Stimulated activated CD8-positive, alpha-beta memory T cell treated with anti-CD3 and anti-CD28 coated beads, Interleukin-15, amount 100 ng/mL, for 48 hours (primary cell): ENCODE data around the gene ZC3H4.

Experiments
- DNase-seq, 2 donors: peaks; one replicate each; pipeline ENCODE4 v3.0.0-alpha.2; 2020; ENCODE audit warnings: low read depth in 2 of 2

Gene ZC3H4

DNA sequence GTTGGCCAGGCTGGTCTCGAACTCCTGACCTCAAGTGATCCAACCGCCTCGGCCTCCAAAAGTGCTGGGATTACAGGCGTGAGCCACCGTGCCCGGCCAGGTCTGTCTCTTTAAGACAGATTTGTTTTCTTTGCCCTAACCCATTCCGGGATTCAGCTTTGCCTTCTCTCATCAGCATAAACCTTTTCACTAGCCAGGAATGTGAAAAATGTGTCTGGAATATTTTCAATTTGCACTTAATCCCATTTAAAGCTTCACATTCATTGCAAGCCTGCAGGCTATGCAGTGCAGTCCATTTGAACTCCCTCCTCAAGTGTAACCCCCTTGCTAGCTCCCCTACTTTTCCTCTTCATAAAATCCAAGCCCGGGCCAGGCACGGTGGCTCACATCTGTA lies 64.3 kb downstream of the ZC3H4 start:
- DNase-seq: no peak

DNA sequence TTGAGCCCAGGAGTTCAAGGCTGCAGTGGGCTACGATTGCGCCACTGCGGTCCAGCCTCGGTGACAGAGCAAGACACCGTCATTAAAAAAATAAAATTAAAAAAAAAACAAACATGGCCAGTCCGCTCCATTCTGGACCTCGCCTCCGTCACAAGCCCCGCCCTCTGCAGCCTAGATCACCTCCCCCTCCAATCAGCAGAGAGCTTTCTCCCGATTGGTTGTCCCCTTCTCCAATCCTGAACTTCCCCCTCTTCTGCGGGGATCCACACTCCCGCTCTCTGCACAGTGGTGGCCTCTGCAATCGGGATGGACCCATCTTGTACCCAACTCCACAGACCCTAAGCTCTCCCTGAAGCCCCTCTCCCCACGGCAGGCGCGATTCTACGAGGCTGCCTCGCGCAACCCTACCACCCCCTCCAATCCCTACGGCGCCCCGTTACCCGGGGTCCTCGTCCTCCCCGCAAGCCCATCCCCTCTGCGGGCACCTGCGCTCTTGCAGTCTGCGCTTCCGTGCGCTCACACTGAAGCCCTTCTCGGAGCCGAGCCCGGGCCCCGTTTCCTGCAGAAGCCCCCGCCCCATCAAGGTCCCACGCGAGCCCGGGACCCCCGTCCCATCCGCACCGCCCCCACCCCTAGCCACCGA lies 65.7 kb downstream of the ZC3H4 start:
- DNase-seq: peak; percentile 65 to 71

DNA sequence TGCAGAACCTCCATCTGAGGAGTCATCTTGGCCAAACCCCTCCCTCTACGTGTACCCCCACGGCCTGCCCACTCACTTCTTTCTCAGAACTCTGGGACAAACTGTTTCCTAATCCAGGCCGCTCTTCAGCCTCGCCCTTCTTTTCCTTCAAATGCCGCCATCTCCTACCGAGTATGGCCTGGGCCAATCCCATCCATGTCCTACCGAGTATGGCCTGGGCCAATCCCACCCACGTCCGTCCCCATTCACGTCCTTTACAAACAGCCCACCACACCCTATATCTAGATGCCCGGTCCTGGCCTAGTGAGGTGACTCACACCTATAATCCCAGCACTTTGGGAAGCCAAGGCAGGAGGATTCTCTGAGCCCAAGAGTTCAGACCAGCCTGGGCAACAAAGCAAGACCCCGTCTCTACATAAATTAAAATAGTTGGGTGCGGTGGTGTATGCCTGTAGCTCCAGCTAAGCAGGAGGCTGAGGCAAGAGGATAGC lies 66.3 kb downstream of the ZC3H4 start:
- no peak for DNase-seq

DNA sequence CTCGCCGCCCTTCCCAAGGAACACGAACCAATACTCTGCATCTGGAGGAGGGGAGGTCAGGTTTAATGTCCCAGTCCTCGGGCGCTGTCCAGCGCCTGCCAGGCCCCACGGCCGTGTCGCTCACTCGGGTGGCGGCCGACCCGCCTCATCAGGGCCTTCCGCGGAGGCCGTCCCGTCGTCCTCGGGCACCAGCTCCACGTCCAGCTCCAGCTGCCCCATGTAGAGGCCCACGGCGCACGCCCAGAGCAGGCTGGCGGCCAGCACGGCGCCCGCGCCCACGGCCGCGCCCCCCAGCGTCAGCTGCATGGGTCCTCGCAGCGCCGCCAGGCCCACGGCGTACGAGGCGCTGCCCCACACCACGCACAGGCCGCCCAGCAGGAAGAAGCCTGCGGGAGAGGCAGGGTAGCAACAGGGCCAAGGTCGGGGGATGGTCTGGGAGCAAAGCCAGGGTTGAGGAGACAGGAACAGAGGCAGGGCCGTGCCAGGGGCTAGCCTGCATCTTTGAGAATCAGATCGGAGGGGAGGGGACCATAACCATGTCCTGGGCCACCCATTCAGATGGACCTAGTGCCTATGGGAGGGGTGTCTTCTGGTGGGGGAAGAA lies 67.6 kb downstream of the ZC3H4 start:
- no peak for DNase-seq

DNA sequence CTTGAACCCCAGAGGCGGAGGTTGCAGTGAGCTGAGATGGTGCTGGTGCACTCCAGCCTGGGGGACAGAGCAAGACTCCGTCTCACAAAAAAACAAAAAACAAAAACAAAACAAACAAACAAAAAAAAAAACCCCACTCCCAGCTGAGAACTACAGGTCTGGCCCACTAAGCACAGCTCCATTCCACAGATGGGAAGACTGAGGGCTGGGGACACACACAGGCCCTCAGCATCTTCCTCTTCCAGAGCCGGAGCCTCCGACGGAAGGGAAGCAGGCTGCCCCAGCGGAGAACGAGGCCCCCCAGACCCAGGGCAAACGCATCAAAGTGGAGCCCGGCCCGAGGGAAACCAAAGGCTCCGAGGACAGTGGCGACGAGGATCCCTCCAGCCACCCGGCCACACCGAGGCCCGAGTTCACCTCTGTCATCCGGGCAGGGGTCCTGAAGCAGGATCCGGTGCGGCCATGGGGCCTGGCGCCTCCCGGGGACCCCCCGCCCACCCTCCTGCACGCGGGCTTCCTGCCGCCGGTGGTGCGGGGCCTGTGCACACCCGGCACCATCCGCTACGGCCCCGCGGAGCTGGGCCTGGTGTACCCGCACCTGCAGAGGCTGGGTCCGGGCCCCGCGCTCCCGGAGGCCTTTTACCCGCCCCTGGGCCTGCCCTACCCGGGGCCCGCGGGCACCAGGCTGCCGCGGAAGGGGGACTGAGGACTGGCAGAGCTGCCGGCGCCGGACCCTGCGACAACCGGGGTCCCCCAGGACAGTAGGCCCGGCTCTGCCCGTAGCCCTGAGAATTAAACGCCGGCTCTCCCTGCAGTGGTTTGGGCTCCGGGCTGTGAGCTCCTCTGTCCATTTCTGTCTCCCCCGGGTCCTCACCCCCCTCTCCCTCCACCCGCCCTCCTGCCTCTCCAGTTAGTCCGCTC lies 68.4 kb downstream of the ZC3H4 start:
- DNase-seq: no peak

DNA sequence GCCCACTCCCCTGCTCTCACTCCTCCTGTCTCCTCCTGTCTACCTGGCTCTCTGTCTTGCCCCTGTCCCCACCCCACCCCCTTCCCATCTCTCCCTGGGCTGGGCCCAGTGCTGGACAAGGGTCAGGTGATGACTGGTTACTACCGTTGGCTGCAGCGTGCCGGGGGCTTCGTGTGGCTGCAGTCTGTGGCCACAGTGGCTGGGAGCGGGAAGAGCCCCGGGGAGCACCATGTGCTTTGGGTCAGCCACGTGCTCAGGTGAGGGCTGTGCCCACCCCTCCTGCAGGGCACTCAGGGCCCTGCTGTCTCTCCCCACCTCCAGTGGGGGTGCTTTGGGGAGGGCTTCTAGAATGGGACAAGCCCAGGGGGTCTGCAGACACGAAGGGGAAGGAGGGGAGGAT lies 72.7 kb downstream of the ZC3H4 start:
- no peak for DNase-seq

DNA sequence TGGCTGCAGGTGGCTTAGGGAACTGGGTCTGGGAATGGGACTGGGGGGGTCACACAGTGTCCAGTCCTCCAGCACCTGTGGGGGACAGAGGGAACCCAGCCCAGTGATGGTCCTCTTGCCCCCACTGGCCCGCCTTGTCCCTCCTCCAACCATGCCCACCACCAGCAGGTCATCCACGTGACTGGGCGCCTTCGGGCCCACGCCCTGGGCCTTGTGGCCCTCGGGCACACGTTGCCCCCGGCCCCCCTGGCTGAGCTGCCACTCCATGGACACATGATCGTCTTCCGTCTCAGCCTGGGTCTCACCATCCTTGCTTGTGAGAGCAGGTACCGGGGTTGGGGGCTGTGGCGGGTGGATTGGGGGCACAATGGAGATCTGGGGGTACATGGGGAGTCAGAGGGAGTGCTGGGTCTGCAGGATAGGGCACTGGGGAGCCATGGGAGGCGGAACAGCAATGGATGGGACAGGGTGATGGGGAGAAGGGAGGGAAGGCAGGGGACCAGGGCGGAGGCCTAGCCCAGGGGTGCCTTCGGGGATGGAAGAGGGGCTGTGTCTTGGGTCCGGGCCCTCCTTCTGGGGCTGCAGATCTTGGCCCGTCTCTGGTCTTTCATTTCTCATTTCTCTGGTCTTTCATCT lies 74.2 kb downstream of the ZC3H4 start:
- no peak for DNase-seq

DNA sequence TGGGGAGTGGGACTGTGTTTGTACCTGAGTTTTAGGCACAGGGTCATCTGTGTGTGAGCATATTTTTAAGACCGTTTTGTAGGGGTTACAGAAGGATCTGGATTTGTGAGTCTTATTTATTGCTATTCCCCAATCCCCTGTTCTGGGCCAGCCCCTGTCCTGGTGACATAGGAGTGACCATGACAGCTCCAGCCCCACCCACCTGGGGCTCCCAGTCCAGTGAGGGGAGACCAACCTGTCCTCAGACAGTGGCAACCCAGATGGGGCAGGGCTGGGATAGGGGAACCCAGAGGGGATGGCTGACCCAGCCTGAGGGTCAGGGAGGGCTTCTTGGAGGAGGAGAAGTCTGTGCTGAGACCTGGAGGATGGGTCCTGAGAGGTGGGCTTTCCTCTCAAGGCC lies 75.8 kb downstream of the ZC3H4 start:
- no peak for DNase-seq

DNA sequence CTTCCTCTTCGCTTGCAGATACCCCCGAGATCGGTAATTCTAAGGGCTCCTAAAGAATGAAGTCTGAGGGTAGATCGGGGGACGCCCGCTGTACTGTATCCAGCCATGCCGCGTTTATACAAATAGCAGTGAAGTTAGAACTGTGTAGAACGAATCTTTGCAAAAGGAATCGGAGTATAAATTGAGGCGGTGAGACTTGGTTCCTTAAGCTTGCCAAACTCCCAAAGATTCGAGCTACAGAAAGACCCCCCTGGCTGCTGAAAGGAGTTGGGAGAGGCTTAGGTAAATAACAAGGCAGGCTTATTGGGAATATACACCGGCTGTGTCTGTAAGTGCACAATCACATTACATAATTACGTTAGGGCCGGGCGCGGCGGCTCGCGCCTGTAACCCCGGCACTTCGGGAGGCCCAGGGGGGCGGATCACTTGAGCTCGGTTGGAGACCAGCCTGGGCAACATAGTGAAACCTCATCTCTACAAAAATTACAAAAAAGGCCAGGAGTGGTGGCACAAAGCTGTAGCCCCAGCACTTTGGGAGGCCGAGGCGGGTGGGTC lies 77.4 kb downstream of the ZC3H4 start:
- DNase-seq: no peak

DNA sequence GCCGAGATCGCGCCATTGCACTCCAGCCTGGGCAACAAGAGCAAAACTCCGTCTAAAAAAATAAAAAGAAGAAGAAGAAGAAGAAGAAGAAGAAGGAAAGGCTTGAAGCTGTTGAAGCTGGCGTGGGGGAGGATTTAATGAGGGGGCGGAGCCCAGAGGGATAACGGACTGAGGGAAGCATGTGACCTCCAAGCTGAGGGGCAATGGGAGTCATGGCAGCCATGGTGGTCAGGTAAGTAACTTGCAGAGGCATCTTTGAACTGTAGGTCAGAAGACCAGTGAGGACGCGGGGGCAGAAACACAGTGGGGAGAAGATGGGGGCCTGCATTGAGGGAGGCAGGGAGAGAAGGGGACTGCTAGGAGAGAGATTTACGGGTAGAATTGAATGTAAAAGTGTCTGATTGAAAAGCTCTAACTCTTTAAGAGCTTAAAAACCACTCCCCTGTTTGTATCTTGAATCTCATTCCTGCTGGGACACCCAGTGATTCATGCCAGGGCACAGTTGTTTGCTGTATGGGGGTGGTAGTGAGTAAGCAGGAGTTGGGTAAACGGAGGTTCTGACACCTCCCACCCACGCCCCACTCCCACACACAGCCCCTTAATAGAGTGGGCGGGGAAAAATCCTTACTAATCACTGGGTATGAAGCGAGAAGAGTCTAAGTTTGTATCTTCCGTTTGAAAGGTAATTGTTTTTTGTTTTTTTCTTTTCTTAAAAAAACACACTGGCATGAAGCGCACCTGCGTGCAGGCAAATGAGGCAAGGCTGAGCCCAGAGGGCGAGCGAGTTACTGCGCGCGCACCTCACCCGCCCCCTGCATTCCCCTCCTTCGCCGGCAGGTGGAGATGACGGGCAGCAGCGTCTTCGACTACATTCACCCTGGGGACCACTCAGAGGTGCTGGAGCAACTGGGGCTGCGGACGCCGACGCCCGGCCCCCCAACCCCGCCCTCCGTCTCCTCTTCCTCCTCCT lies 78.2 kb downstream of the ZC3H4 start:
- peak; percentile 91 to 94 for DNase-seq

DNA sequence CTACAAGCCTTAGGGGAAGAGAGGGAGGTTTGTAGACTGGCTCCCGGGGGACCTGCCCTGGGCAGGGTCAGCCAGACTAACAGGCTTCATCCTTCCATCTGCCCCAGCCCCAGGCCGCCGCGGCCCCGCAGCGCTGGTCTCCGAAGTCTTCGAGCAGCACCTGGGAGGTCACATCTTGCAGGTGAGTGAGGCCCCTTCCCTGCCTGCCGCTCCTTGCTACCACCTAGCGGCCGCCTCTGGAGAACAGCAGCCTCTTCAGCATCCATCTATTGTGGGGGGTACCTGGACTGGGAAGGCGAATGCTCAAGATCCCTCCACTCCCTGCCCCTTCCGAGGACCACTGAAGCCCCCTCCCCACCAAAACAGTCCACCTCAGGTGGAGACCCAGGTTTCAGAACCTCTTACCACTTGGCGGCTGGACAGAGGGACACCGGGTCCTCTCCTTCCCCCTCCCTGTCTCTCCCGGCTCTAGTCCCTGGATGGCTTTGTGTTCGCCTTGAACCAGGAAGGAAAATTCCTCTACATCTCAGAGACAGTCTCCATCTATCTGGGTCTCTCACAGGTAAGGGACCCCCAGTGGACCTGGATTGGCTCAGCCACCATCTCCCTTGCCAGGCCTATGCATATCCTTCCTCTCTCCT lies 81.3 kb downstream of the ZC3H4 start:
- peak; percentile 22 to 35 for DNase-seq

DNA sequence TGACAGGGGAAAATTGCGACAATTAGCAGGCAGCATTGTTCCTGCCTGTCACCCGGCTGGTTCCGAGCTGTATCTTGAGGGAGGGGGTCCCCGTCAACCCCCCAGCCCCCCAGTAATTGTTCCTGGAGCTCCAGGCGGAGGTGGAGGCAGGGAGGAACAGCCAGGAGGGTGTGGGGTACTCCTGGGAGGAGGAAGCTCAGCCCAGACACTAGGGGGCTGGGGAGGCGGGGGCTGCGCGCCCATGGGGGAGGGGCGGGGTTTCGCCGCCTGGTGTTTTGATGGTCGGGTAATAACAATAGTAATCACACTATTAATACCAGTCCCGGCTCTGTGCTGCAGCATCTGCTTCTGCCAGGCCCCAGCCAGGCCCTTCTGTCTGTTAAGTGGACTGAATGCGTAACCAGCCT lies 85.4 kb downstream of the ZC3H4 start:
- no peak for DNase-seq

DNA sequence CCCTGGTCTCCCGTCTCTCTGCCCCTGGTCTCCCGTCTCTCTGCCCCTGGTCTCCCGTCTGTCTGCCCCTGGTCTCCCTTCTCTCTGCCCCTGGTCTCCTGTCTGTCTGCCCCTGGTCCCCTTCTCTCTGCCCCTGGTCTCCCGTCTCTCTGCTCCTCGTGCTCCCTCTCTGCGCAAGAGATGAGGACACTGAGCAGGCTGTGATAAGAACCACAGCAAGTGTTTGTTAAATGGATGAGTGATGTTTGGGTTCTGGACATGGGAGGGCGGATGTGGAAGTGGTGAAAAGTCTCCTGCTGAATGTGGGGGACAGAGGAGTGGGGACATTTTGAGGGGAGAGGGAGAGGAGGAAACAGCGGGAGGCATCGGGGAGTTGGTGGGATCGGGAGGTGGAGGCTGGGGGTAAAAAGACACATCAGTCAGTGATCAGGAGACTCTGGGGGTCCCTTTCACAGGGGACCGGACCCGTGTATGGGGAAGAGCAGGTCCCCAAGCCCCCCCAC lies 85.9 kb downstream of the ZC3H4 start:
- DNase-seq: no peak

DNA sequence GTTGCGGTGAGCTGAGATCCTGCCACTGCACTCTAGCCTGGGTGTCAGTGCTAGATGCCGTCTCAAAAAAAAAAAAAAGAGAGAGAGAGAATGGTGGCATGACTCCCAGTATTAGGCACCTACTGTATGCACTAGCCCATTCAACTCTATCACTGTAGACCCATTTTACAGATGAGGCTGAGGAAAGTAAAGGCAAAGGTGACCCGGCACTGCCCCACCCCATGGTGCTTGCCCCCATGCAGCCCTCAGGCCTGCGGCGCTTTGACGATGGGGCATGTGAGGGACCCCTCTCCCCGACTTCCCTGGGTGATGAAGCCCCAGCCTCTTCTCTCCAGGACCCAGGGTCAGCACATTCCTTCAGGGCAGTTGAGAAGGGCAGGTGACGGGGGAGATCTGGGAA lies 86.7 kb downstream of the ZC3H4 start:
- DNase-seq: no peak

DNA sequence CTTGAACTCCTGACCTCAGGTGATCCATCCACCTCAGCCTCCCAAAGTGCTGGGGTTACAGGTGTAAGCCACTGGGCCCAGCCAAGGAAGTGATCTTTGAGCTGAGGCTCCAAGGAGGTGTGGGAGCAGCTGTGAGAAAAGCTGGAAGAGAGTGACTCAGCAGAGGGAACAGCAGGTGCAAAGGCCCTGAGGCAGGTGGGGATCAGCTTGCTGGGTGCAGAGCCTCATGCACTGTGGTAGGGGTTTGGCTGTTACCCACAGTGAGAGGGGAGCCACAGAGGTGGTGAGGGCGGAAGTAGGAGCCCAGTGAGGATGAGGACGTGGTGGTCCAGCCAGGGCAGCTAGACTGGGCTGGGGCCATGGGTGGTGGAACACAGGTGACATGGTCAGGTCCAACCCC lies 87.4 kb downstream of the ZC3H4 start:
- no peak for DNase-seq

DNA sequence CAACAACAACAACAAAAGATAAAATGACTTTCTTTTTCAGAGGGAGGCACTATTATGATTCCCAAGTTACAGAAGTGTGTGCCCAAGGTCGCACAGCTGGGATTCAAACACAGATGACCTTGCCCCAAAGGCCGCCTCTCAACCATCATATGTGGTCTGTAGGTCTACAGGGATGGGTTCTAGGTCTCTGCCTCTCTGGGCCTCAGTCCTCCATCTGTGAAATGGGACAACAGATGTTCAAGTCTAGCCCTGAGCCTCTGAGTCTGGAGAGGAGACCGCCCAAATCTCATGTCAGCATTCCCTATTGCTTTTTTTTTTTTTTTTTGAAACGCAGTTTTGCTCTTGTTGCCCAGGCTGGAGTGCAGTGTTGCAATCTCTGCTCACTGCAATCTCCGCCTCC lies 89.1 kb downstream of the ZC3H4 start:
- no peak for DNase-seq

DNA sequence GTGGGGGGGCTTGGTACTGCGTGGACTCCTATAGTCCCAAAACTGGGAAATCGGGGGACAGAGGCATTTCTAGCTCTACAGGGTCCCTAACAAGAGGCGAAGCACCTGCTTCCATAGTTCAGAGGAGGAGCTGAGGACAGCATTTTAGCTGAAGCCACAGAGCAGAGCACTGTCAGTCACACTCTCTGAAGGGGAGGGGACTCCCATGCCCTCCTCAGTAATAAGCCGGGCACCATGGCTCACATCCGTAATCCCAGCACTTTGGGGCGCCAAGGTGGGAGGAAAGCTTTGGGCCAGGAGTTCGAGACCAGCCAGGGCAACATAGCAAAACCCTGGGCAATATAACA lies 90.2 kb downstream of the ZC3H4 start:
- no peak for DNase-seq

DNA sequence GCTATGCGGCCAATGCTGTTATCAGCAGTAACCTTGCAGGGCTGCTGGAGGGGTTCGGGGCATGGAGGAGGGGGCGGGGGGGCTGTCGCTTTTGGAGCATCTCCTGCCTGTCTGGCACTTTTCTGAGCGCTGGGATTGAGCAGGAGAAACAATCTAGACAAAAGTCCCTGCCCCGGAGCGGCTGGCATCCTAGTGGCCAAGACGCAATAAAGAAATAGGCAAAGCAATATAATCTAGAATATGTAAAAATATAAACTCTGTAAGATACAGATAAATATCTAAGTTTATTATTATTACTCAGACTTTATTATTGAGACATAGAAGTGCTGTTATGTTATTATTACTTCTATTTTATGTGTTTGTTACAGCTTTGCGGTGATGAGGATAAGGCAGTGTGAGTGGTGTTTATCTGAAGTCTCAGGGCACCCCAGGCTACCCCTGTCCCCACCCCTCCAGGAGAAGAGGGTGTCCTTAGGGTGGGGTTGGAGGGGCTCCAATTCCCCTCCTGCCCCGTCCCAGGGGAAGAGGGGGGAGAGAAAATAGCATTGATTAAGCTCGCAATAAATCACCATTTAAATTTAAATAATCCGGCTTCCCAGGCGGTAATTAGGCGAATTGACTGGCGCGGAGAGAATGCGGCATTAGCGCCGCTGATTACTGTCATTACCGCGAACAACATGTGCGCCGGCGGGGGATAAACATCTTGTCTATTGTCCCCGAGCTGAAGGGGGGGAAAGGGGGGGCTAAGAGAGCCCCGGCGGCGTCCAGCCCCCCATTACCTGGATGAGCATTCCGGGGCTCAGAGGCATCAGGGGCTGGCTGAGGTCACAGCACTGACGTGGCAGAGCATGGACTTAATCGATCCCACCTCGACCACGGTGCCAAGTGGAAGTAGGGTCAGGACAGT lies 90.8 kb downstream of the ZC3H4 start:
- no peak for DNase-seq

DNA sequence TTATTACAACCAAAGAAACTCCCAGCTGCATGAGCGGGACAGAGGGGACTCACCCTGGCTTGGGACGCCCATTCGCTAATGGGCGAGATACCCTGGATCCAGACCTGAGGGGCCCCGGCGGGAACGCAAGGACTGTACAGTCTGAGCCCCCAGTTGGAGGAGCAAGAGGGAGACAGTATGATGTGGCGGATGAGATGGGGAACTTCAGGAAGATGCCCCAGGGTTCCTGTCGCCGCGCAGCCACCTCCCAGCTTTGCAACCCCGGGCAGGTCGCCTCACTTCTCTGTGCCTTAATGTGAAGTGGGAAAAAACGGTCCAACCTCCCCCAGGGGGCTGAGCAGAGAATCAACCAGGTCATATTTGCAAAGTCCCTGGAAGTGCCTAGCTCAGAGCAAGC lies 91.4 kb downstream of the ZC3H4 start:
- no peak for DNase-seq
